HG03354 (cell line): ENCODE measurements around the gene MAU2.

ENCODE experiments used
- ATAC-seq: cut with Tn5 transposase; IDR thresholded peaks from one replicate; pipeline ENCODE4 v1.9.1; 2021; ENCODE audit warnings: mild to moderate bottlenecking; ENCODE audit not compliant: unreplicated experiment, poor library complexity, severe bottlenecking

Gene MAU2, protein sequence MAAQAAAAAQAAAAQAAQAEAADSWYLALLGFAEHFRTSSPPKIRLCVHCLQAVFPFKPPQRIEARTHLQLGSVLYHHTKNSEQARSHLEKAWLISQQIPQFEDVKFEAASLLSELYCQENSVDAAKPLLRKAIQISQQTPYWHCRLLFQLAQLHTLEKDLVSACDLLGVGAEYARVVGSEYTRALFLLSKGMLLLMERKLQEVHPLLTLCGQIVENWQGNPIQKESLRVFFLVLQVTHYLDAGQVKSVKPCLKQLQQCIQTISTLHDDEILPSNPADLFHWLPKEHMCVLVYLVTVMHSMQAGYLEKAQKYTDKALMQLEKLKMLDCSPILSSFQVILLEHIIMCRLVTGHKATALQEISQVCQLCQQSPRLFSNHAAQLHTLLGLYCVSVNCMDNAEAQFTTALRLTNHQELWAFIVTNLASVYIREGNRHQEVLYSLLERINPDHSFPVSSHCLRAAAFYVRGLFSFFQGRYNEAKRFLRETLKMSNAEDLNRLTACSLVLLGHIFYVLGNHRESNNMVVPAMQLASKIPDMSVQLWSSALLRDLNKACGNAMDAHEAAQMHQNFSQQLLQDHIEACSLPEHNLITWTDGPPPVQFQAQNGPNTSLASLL

DNA sequence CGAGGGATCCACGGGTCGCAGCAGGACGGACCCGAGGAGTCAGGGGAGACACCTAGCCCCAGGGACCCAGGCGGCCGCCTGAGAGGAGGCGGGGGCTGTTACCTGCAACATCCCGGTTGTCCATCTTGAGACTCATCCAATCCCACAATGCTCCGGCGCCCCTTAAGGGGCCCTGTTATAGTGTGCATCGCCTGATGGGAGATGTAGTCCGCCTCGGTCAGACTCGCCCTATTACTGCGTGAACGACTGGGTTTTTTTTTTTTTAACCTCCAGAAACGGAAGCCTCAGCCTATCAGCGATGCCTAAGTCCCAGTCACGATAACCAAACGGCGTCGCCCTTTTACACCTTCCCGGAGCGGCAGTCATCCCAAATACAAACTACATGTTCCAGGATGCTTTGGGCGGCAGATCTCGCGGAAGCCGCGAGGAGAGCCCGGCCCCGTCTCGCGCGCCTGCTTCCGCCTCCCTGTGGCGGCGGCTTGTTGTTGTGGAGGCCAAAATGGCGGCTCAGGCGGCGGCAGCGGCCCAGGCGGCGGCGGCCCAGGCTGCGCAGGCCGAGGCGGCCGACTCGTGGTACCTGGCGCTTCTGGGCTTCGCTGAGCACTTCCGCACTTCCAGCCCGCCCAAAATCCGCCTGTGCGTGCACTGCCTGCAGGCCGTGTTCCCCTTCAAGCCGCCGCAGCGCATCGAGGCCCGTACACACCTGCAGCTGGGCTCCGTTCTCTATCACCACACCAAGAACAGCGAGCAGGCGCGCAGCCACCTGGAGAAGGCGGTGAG, at the start of gene MAU2, which contains the start of gene SUGP1:
MAU2 (plus strand) TSS at position 469 of the 780 bp plus-strand sequence; CDS start at position 500, 31 bp downstream.
SUGP1 (minus strand) TSS at position 149 of the 780 bp plus-strand sequence; CDS start at position 136, 13 bp downstream.
- ATAC-seq = peak; percentile 90

DNA sequence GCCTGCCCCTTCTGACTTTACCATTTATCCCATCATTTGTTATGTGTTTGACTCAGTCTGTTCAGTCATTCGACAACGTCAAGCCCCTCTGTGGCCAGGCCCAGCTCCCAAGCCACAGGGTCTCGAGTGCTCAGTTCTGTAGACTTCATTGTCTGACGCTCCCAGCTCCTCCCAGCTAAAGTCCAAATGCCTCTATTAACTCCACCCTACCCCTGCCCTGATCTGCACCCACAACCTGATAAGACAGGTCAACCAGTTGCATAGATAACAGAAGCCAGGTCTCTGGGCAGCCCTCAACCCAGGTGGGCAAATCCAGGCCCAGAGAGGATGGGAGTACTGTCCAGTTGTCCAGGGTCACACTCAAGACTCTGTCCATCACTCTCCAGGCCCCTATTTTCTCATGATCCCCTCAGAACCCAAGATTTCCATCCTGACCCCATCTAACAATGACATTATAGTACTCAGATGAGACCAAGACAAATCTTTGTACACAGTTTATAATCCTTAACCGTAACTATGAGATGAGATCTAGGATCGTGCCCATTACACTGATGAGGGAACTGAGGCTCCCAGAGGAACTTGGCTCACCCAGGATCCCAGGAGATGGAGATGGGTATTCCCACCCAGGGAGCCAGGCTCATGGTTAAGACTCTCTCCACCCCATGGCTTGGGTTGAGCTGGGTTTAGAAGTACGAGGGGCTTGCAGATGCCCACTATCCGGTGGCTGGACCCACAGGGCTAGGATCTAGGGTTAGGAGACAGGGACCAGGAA, 48.6 kb upstream of the MAU2 start:
- no peak for ATAC-seq

- ATAC-seq = no peak
Observed at GRCh38 chr19:19274146-19274545, 46.5 kb upstream of the MAU2 start.

GRCh38 chr19:19274716-19275565, 45.7 kb upstream of the MAU2 start:
- no peak for ATAC-seq

- ATAC-seq = no peak
Observed at GRCh38 chr19:19276386-19276785, 44.2 kb upstream of the MAU2 start.

DNA sequence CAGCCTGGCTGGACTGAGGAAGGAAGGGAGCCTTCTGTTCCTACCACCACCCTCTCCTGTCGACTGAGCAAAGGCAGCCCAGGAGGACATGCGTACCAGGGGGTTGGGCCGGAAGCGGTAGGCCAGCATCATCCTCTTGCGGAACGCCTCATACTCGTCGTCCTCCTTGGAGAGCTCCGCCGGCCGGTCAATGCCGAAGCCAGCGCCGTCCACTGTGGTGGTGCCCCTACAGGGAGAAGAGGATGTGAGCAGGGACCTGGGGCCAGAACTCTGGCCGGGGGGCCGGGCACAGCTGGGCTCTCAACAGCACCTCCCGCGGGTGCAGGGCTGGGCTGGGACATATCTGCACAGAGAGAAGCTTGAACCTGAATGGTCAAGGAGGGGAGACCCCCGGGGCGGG, 43.8 kb upstream of the MAU2 start:
- ATAC-seq = no peak

GRCh38 chr19:19278315-19278714, 42.3 kb upstream of the MAU2 start:
- no peak for ATAC-seq

GRCh38 chr19:19279062-19279612, 41.5 kb upstream of the MAU2 start:
- ATAC-seq = no peak

GRCh38 chr19:19279853-19280252, 40.8 kb upstream of the MAU2 start:
- no peak for ATAC-seq

- no peak for ATAC-seq
Observed at GRCh38 chr19:19280561-19280960, 40.1 kb upstream of the MAU2 start.

- ATAC-seq = no peak
Observed at GRCh38 chr19:19285686-19286085, 34.9 kb upstream of the MAU2 start.

GRCh38 chr19:19292607-19293006, 28.0 kb upstream of the MAU2 start:
- ATAC-seq = no peak

- no peak for ATAC-seq
Observed at GRCh38 chr19:19294914-19295313, 25.7 kb upstream of the MAU2 start.

GRCh38 chr19:19296953-19297689, 23.5 kb upstream of the MAU2 start:
- no peak for ATAC-seq

DNA sequence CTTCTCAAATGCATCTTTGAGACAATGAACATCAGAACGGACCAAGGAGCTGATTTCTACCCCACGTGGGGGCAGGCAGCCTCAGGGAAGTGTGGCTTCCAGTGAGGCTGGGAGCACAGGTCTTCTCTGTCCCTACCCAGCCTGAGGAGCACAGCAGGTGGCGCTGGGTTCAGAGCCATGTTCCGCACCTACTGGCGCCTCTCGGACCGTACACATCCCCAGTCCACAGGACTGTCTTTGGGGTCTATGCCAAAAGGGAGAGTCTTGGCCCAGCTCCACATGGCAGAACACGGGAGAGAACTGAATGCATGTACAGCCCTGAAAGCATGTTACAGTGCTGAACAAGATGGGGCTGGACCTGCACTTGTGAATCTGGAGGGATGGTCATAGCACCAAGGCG, 22.9 kb upstream of the MAU2 start:
- no peak for ATAC-seq

DNA sequence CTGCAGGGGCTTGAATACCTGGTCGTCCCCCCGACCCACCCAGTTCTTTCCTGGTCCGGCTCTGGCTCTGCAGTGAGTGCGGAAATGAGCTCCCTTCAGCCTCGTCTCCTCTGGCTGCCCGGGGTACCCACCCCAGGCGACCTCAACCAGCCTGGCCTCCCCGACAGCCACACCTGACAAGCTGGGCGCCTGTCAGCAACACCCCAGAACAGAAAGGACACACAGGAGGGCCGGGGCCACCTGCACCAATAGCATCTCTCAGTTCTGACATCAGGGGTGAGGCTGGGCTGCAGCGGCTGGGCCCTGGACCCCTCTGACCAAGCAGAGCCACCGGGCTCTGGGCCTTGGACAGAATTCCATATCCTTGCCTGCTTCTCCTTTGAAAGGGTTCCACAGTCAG, 20.0 kb upstream of the MAU2 start:
- no peak for ATAC-seq

- ATAC-seq = no peak
Observed at GRCh38 chr19:19303411-19303810, 17.2 kb upstream of the MAU2 start.
